HG02840 (cell line): ENCODE results near the gene ZNF780B.

ENCODE experiments used
- ATAC-seq: cut with Tn5 transposase; IDR thresholded peaks from one replicate; pipeline ENCODE4 v1.9.1; 2021; ENCODE audit warnings: mild to moderate bottlenecking, moderate library complexity, moderate number of reproducible peaks; ENCODE audit not compliant: unreplicated experiment, low FRiP score

The ZNF780B gene

DNA sequence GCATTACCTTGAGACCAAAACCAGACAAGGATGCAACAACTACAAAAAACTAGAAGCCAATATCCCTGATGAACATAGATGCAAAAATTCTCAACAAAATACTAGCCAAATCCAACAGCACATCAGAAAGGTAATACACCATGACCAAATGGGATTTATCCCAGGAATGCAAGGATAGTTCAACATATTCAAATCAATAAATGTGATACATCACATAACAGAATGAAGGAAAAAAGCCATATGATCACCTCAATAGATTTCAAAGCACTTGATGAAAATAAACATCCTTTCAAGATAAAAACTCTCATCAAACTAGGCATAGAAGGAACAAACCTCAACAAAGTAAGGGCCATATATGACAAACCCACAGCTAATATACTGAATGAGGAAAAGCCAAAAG is 69.4 kb downstream of the ZNF780B start:
- no peak for ATAC-seq

DNA sequence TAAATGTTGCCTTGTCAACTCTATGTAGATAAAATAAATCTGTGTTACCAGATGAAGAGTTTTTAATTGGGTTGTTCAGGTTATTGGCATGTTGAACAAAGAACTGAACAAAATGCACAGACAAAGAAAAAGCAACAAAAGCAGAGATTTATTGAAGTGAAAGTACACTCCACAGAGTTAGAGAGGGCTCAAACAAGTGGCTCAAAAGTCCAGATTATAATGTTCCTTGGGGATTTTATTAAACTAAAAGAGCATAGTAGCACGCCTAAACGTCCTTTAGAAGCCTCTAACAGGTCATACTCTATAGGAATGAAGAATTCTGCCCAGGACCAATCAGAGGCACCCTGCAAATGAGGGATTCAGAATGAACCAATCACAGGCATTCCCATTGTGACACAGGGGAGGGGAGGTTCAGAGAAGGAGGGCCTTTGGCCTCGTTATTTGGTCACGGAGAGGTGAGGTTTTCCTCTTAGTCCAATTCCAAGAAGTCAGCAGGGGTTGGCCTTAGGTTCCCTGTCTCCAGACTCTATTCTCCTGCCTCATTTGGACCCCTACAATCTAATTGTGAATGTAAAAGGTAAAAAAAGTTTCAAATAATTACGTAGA is 72.2 kb downstream of the ZNF780B start:
- no peak for ATAC-seq

DNA sequence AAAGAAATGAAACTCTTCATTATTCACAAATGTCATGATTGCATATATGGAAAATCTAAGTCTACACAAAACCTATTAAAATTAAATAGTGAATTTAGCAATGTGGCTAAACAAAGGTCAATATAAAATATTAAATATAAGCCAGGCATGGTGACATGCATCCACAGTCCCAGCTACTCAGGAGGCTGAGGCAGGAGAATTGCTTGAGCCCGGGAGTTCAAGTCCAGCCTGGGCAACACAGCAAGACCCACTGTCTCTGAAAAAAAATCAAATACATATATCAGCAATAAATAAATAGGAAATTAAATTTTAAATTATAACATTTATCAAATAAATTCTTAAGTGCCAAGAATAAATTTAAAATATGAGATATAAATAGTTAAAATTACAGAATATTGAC is 73.1 kb downstream of the ZNF780B start:
- ATAC-seq = no peak
